ENCODE results near the gene RTRAF.

Gene RTRAF

DNA sequence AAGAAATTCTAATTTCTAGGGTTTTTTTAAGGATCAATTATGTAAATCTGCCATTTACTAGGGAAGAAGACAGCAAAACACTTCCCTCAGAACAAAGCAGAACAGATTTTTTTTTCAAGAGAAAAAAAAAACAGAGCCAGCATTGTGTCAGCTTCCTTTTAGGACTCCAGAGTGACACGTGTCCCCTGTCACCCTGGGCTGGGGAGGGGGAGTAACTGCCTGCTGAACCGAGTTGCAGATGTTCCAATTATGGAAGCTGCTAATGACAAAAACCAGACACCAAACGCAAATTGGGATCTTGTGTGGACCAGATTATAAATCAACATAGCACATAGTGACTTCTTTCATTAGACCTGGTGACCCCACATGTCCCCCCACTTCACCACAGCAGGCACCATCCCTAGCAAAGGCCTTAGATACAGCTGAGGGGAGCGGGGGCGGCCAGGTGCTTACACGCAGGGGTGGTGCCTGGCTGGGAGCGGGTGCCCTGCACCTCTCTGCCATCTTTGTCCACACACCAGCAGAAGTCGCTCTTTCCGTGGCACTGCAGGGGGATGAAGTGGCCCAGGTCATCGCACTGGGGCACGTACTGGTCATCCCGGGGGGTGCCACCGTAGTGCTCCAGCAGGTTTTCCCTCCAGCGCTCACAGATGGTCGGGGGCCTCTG lies 25.4 kb downstream of the RTRAF start:
- TF ChIP-seq, protein P1, sequence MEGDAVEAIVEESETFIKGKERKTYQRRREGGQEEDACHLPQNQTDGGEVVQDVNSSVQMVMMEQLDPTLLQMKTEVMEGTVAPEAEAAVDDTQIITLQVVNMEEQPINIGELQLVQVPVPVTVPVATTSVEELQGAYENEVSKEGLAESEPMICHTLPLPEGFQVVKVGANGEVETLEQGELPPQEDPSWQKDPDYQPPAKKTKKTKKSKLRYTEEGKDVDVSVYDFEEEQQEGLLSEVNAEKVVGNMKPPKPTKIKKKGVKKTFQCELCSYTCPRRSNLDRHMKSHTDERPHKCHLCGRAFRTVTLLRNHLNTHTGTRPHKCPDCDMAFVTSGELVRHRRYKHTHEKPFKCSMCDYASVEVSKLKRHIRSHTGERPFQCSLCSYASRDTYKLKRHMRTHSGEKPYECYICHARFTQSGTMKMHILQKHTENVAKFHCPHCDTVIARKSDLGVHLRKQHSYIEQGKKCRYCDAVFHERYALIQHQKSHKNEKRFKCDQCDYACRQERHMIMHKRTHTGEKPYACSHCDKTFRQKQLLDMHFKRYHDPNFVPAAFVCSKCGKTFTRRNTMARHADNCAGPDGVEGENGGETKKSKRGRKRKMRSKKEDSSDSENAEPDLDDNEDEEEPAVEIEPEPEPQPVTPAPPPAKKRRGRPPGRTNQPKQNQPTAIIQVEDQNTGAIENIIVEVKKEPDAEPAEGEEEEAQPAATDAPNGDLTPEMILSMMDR (IDR thresholded peaks at IDR 0.05; ENCODE audit: low read depth, low read length) = no peak
- H3K4me3 ChIP-seq (replicated peaks in 1 of 2; ENCODE audit: low read depth in 2 of 2, low read length in 2 of 2) = no peak overlapping the region
- DNase-seq (ENCODE audit: low read depth in 2 of 2) = no peak

DNA sequence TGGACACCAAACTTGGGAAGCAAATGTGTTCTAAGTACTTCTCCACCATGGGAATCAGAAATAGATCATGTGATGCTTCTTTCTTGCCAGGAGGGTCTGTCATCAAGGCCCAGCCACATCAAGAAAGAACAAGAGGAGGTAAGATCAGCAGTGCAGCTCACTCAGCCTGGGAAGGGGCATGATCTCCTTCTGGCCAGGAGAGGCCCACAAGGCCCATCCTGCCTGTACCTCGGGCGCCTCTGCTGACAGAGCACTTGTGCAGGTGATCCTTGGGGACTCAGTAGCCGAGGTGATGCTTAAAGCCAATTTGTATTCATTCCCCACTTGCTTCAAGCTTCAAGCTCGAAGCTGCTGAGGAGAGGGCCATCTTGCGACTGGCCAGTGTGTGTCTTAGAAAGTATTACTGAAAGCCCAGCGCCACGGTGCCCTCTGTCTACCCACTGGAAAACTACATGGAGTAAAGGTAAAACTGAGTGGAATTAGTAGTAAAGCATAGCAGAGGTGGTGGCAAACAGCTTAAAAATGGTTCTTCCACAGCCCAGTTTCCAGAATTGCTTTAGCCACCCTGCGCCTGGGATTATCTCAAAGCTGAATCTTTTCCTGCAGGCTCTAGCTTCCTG lies 26.2 kb downstream of the RTRAF start:
- H3K4me3 ChIP-seq (replicated peaks in 1 of 2; ENCODE audit: low read depth in 2 of 2, low read length in 2 of 2) = no peak overlapping the region
- peak in 1 of 2 donors; percentile 48 for DNase-seq (ENCODE audit: low read depth in 2 of 2)
- TF ChIP-seq, protein P1 (IDR thresholded peaks at IDR 0.05; ENCODE audit: low read depth, low read length) = peak; percentile 65

DNA sequence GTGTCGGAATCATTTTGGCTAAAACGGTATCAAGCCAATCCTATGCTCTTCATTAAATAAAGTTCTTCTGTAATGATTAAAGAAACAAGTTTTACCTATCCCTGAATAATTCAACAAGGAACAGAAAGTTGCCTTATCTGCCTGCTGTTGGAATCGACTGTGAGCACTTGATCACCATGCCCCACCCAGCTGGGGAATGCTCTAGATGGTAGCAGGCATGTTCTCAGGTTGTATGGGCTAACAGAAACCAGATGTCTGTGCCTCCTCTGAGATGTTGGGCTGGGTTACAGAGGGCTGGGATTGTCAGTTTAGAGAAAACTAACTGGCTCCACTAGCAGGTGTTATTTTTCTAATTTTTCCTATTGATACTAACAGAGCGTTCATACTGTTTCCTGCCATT lies 28.9 kb downstream of the RTRAF start:
- H3K4me3 ChIP-seq (replicated peaks in 1 of 2; ENCODE audit: low read depth in 2 of 2, low read length in 2 of 2) = no peak overlapping the region
- peak in 1 of 2 donors; percentile 37 for DNase-seq (ENCODE audit: low read depth in 2 of 2)
- TF ChIP-seq, protein P1 (IDR thresholded peaks at IDR 0.05; ENCODE audit: low read depth, low read length) = no peak

DNA sequence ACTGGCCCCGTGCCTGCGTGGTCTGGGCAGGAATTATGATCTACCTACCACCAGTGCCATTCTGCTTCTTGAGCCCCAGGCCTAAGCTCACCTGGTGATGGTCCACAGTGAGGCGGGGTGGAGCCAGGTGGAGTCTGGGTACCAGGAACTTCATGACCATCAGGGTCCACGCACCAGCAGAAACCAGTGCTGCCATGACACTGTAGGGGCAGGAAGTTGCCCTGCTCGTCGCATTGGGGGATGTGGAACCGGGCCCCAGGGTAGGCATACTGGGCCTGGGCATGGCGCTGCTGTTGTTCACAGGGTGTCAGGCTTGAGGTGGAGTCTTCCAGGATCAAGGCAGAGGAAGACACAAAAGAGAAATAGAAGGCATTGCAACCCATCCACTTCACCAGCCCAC lies 29.6 kb downstream of the RTRAF start:
- TF ChIP-seq, protein P1 (IDR thresholded peaks at IDR 0.05; ENCODE audit: low read depth, low read length) = no peak
- H3K4me3 ChIP-seq (replicated peaks in 1 of 2; ENCODE audit: low read depth in 2 of 2, low read length in 2 of 2) = no peak overlapping the region
- DNase-seq (ENCODE audit: low read depth in 2 of 2) = no peak

DNA sequence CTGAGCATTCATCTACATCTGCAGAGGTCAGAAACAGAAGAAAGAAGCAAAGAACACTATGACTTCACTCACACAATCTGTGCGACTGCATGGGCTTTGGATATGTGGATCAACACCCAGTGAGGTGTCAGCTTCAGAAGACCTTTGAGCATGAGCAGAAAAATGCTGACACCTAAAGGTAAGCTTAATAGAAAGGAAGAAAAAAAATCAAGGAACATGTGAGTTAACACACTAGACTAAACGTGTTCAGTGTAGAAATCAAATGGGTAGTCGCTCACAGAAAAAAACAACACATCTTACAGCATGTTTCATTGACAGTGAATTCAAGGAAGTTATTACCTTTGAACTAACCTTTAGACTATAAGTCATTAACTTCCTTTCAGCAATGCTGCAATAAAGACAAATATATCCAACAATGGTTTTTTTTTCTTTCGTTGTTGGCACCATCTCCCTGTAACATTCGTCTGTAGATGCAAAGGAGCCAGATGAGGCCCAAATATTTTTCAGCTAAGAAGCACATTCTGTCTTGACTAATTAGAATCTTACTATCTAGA lies 30.9 kb downstream of the RTRAF start:
- TF ChIP-seq, protein P1 (IDR thresholded peaks at IDR 0.05; ENCODE audit: low read depth, low read length) = no peak
- no peak for DNase-seq (ENCODE audit: low read depth in 2 of 2)
- H3K4me3 ChIP-seq (replicated peaks in 1 of 2; ENCODE audit: low read depth in 2 of 2, low read length in 2 of 2) = no peak overlapping the region

DNA sequence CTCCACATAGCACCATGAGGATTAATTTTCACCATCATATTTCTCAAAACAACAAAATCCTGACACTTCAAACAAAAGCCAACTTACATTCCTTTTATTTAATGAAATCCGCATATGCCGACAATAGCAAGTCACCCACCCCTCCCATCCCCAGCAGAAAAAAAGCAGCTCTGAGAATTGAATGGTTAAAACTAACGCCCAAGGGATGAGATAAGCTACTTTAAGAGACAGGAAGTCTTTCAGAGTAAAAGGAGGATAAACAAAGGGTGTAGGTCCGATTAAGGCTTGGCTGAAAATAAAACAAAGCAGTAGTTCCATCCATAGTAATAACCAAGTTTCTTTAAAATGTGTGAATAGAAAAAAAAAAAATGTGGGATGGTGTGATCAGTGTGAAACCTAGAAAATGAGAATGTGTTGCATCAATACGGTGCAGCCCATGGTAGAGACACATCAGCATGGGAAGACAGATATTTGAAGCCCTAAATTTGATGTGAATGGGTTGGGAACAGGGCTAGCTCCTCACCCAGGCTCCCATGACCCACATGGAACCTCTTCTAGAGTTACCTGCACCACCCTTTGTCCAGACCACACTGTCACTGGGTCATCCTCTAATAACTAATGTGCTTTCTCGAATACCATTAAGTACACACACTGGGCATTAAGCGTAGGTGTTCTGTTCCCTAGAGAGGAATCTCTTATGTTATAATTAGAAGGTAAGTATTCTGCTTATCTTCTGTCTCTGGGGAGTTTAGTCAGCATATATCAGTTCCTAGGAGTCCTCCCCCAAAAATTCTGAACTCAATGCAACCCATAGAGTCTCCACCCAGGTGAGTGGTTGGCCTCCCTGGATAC lies 31.7 kb downstream of the RTRAF start:
- TF ChIP-seq, protein P1 (IDR thresholded peaks at IDR 0.05; ENCODE audit: low read depth, low read length) = no peak

More for the DNA sequence above, 31.7 kb downstream of the RTRAF start:
- no peak overlapping the region for H3K4me3 ChIP-seq (replicated peaks in 1 of 2; ENCODE audit: low read depth in 2 of 2, low read length in 2 of 2)
- peak; percentile 45 to 82 for DNase-seq (ENCODE audit: low read depth in 2 of 2)

All from cardiac fibroblast (primary cell).